GM12865 (cell line): ENCODE results near the gene GPRIN1.

Source experiments
- DNase-seq: peaks from one replicate; pipeline ENCODE4 v3.0.0; 2010; ENCODE audit warnings: low read depth
- H3K4me3 ChIP-seq: 2 replicates; pipeline ENCODE4 v1.5.1; 2011; ENCODE audit warnings: mild to moderate bottlenecking, low read depth, low read length, control low read depth
- CTCF ChIP-seq: IDR thresholded peaks from 2 replicates; pipeline ENCODE4 v1.5.1; 2011; ENCODE audit warnings: low read length, control low read depth, low read depth, inconsistent platforms; ENCODE audit not compliant: insufficient read depth; ENCODE audit errors: missing control alignments

The GPRIN1 gene

GRCh38 chr5:176609724-176610434, at the start of gene GPRIN1:
GPRIN1 (minus strand) TSS chr5:176610156; CDS start chr5:176599834, 10,322 bp downstream.
- DNase-seq, result peak; percentile 77
- peak; percentile 11 for TF ChIP-seq CTCF
- H3K4me3 ChIP-seq, result peak within 1 kb of the TSS; percentile 91

GRCh38 chr5:176659512-176659839, 49.5 kb upstream of the GPRIN1 start:
- TF ChIP-seq CTCF, result no peak
- no peak overlapping the region for H3K4me3 ChIP-seq
- no peak for DNase-seq

GRCh38 chr5:176658817-176659511, 49.0 kb upstream of the GPRIN1 start:
- peak; percentile 58 for DNase-seq
- H3K4me3 ChIP-seq, result no peak overlapping the region; the same call in 1 of the 2 replicates
- TF ChIP-seq CTCF, result no peak

- no peak overlapping the region for H3K4me3 ChIP-seq
- peak; percentile 73 for DNase-seq
- peak; percentile 94 for TF ChIP-seq CTCF
Observed at GRCh38 chr5:176658007-176658599, 48.1 kb upstream of the GPRIN1 start.

- no peak for TF ChIP-seq CTCF
- DNase-seq, result no peak
Observed at GRCh38 chr5:176656467-176656990, 46.6 kb upstream of the GPRIN1 start.

GRCh38 chr5:176654856-176655255, 44.9 kb upstream of the GPRIN1 start:
- no peak for TF ChIP-seq CTCF
- DNase-seq, result no peak

More at GRCh38 chr5:176656467-176656990, 46.6 kb upstream of the GPRIN1 start:
- H3K4me3 ChIP-seq, result no peak overlapping the region

More at GRCh38 chr5:176654856-176655255, 44.9 kb upstream of the GPRIN1 start:
- H3K4me3 ChIP-seq, result no peak overlapping the region
